ENCODE data around the gene CD99L2. TPM values are rescaled to one million over a fixed set of nuclear protein-coding genes. Genes with fewer than 3 reads are reported as not detected.

Gene CD99L2
- total and polyA plus RNA-seq, 2 of the 8 experiments (the other 6 are each of a cell fraction or from before 2014, with no cell fraction given), result 8.0 to 8.5 TPM

- Histone ChIP-seq H2BK12ac (ENCODE audit: low read depth, low read length) (no peak overlapping the region), H3K79me1 (ENCODE audit: low read depth, low read length) (no peaks in the 10 kb centered on the region; the same call in 1 of the 2 replicates), H3K27me3 (replicated peaks in 1 of 4; ENCODE audit: control insufficient read depth in 3 of 4, extremely low read depth in 1 of 4, insufficient read depth in 3 of 4, low read length in 3 of 4) (no peaks in the 10 kb centered on the region), H4K91ac (replicated peaks; ENCODE audit: insufficient read length, low read length) (no peak overlapping the region), H3K4me2 (ENCODE audit: insufficient read depth in 1 of 2, low read depth in 2 of 2, low read length in 2 of 2) (no peak overlapping the region), H2BK20ac (ENCODE audit: low read length) (no peak overlapping the region), H3K27ac (ENCODE audit: low read depth, low read length) (no peak overlapping the region), H3K23ac (ENCODE audit: insufficient read length) (no peak overlapping the region), H4K5ac (ENCODE audit: insufficient read length, low read depth, low read length) (no peak overlapping the region), H3K56ac (replicated peaks; ENCODE audit: insufficient read length, low read depth, low read length) (no peak overlapping the region), H3K9ac (replicated peaks in 1 of 4; ENCODE audit: extremely low read depth in 1 of 4, low read depth in 3 of 4, low read length in 3 of 4) (no peak overlapping the region), H2BK5ac (ENCODE audit: low read depth, low read length) (no peak overlapping the region), H2BK15ac (ENCODE audit: low read length) (no peak overlapping the region), H3K79me2 (ENCODE audit: control insufficient read depth in 1 of 2, insufficient read depth in 2 of 2, low read length in 2 of 2) (no peaks in the 10 kb centered on the region), H4K8ac (ENCODE audit: extremely low read depth, insufficient read depth, low read length) (no peak overlapping the region), H2BK120ac (replicated peaks; ENCODE audit: low read depth, low read length) (no peak overlapping the region), H3K9me3 (ENCODE audit: insufficient read depth in 2 of 2, low read depth in 1 of 2, low read length in 1 of 2) (no peaks in the 10 kb centered on the region), H3K14ac (ENCODE audit: insufficient read length) (no peak overlapping the region), H3K4me1 (replicated peaks in 1 of 4; ENCODE audit: control insufficient read depth in 3 of 4, insufficient read depth in 4 of 4, low read length in 3 of 4) (no peaks in the 10 kb centered on the region), H2AK5ac (ENCODE audit: low read depth, low read length) (no peak overlapping the region), H3K23me2 (ENCODE audit: low read depth, low read length) (no peaks in the 10 kb centered on the region), H3K18ac (ENCODE audit: extremely low read depth, low read length) (no peak overlapping the region), H2AFZ (ENCODE audit: low read length) (no peak overlapping the region), H3K4ac (replicated peaks; ENCODE audit: insufficient read length, low read depth, low read length) (no peak overlapping the region), H3K4me3 (ENCODE audit: extremely low read depth in 1 of 4, insufficient read depth in 2 of 4, low read depth in 3 of 4, low read length in 4 of 4) (no peak overlapping the region), H4K20me1 (replicated peaks in 1 of 2; ENCODE audit: control insufficient read depth in 1 of 2, insufficient read depth in 2 of 2, low read length in 2 of 2) (peaks cover 0 to 2% of the 10 kb centered on the region in 2 experiments), H3K36me3 (ENCODE audit: control insufficient read depth in 2 of 4, insufficient read depth in 4 of 4, low read length in 3 of 4) (no peaks in the 10 kb centered on the region)
- DNase-seq (ENCODE audit: low read depth in 1 of 2, low spot score in 2 of 2), result no peak
- FAIRE-seq, result no peak
- ChIA-PET POLR2A (ENCODE audit: partially characterized antibody) (no interaction called here), CTCF (ENCODE audit: partially characterized antibody) (no interaction called here)
- 81% methylated on average over 3 of the region's 3 CpGs; no CpG with 5 or more reads in 1 of the 2 experiments for WGBS, 2 experiments (ENCODE audit: extremely low coverage in 1 of 2, insufficient coverage in 1 of 2, insufficient read length in 1 of 2, insufficient replicate concordance in 2 of 2, low coverage in 1 of 2, low lambda C conversion rate in 2 of 2, missing lambda C conversion rate in 1 of 2)
- TF ChIP-seq, protein P1, sequence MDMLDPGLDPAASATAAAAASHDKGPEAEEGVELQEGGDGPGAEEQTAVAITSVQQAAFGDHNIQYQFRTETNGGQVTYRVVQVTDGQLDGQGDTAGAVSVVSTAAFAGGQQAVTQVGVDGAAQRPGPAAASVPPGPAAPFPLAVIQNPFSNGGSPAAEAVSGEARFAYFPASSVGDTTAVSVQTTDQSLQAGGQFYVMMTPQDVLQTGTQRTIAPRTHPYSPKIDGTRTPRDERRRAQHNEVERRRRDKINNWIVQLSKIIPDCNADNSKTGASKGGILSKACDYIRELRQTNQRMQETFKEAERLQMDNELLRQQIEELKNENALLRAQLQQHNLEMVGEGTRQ (IDR thresholded peaks at IDR 0.05; ENCODE audit: low read length), result no peak
- TF ChIP-seq SRF (IDR thresholded peaks at IDR 0.05; ENCODE audit: low read depth, low read length) (no peak), NANOG (IDR thresholded peaks at IDR 0.05; ENCODE audit: insufficient read depth, low read depth, low read length, poor library complexity, severe bottlenecking) (no peak), RFX5 (IDR thresholded peaks at IDR 0.05; ENCODE audit: borderline replicate concordance, low read depth, low read length) (no peak), ZNF274 (IDR thresholded peaks at IDR 0.05; ENCODE audit: borderline replicate concordance, extremely low read depth, low read length) (no peak), RNF2 (IDR thresholded peaks at IDR 0.05; ENCODE audit: borderline replicate concordance, low read depth, low read length, missing control alignments, poor library complexity, severe bottlenecking) (no peak), GABPA (IDR thresholded peaks at IDR 0.05; ENCODE audit: borderline replicate concordance, insufficient read depth, low read length) (no peak), ATF3 (IDR thresholded peaks at IDR 0.05; ENCODE audit: insufficient read depth, low read depth, low read length) (no peak), ASH2L (IDR thresholded peaks at IDR 0.05; ENCODE audit: low read length) (no peak)
These were observed 53.4 kb downstream of the CD99L2 start for GRCh38 chrX:150845091-150845490.
